Measurements from ENCODE around the gene KLF7.

KLF7 gene

GRCh38 chr2:207082619-207083018, 83.1 kb downstream of the KLF7 start:
- no peak for TF ChIP-seq CEBPB (IDR thresholded peaks at IDR 0.05)
- TF ChIP-seq NFIC (IDR thresholded peaks at IDR 0.05) = no peak
- TF ChIP-seq EP300 (IDR thresholded peaks at IDR 0.05; ENCODE audit: borderline replicate concordance) = no peak
- no peak for TF ChIP-seq CREB1 (IDR thresholded peaks at IDR 0.05; ENCODE audit: low read depth)
- TF ChIP-seq MAX (IDR thresholded peaks at IDR 0.05) = no peak
- no peak for TF ChIP-seq ZBTB7A (IDR thresholded peaks at IDR 0.05; ENCODE audit: low read depth)
- no peak for TF ChIP-seq TEAD4 (IDR thresholded peaks at IDR 0.05)

GRCh38 chr2:207078186-207078798, 87.5 kb downstream of the KLF7 start:
- TF ChIP-seq NFIC (IDR thresholded peaks at IDR 0.05) (no peak), EGR1 (IDR thresholded peaks at IDR 0.05) (no peak), FOXM1 (IDR thresholded peaks at IDR 0.05; ENCODE audit: borderline replicate concordance, low read depth) (no peak), TAF1 (IDR thresholded peaks at IDR 0.05; ENCODE audit: low read depth) (no peak), ZBTB7A (IDR thresholded peaks at IDR 0.05; ENCODE audit: low read depth) (no peak), TEAD4 (IDR thresholded peaks at IDR 0.05) (no peak), TCF12 (IDR thresholded peaks at IDR 0.05; ENCODE audit: low read depth) (no peak), USF1 (IDR thresholded peaks at IDR 0.05) (no peak), REST (IDR thresholded peaks at IDR 0.05; ENCODE audit: low read depth) (no peak), RAD21 (IDR thresholded peaks at IDR 0.05; ENCODE audit: low read depth) (no peak), EP300 (IDR thresholded peaks at IDR 0.05; ENCODE audit: borderline replicate concordance) (no peak), CEBPB (IDR thresholded peaks at IDR 0.05) (no peak), MAX (IDR thresholded peaks at IDR 0.05) (no peak), CREB1 (IDR thresholded peaks at IDR 0.05; ENCODE audit: low read depth) (no peak), YY1 (IDR thresholded peaks at IDR 0.05; ENCODE audit: low read depth) (no peak)

- no peak for TF ChIP-seq CEBPB (IDR thresholded peaks at IDR 0.05)
- no peak for TF ChIP-seq EP300 (IDR thresholded peaks at IDR 0.05; ENCODE audit: borderline replicate concordance)
- no peak for TF ChIP-seq NFIC (IDR thresholded peaks at IDR 0.05)
- TF ChIP-seq REST (IDR thresholded peaks at IDR 0.05; ENCODE audit: low read depth) = no peak
- no peak for TF ChIP-seq ZBTB7A (IDR thresholded peaks at IDR 0.05; ENCODE audit: low read depth)
- no peak for TF ChIP-seq EGR1 (IDR thresholded peaks at IDR 0.05)
- no peak for TF ChIP-seq FOXM1 (IDR thresholded peaks at IDR 0.05; ENCODE audit: borderline replicate concordance, low read depth)
- no peak for TF ChIP-seq TAF1 (IDR thresholded peaks at IDR 0.05; ENCODE audit: low read depth)
- no peak for TF ChIP-seq TCF12 (IDR thresholded peaks at IDR 0.05; ENCODE audit: low read depth)
- no peak for TF ChIP-seq MAX (IDR thresholded peaks at IDR 0.05)
- TF ChIP-seq YY1 (IDR thresholded peaks at IDR 0.05; ENCODE audit: low read depth) = no peak
- no peak for TF ChIP-seq RAD21 (IDR thresholded peaks at IDR 0.05; ENCODE audit: low read depth)
- TF ChIP-seq USF1 (IDR thresholded peaks at IDR 0.05) = no peak
- TF ChIP-seq TEAD4 (IDR thresholded peaks at IDR 0.05) = no peak
- no peak for TF ChIP-seq CREB1 (IDR thresholded peaks at IDR 0.05; ENCODE audit: low read depth)
These were observed 88.5 kb downstream of the KLF7 start for GRCh38 chr2:207077266-207077665.

GRCh38 chr2:207075456-207075855, 90.3 kb downstream of the KLF7 start:
- no peak for TF ChIP-seq TCF12 (IDR thresholded peaks at IDR 0.05; ENCODE audit: low read depth)
- no peak for TF ChIP-seq CREB1 (IDR thresholded peaks at IDR 0.05; ENCODE audit: low read depth)
- no peak for TF ChIP-seq USF1 (IDR thresholded peaks at IDR 0.05)
- no peak for TF ChIP-seq FOXM1 (IDR thresholded peaks at IDR 0.05; ENCODE audit: borderline replicate concordance, low read depth)
- TF ChIP-seq TEAD4 (IDR thresholded peaks at IDR 0.05) = no peak
- no peak for TF ChIP-seq MAX (IDR thresholded peaks at IDR 0.05)
- TF ChIP-seq CEBPB (IDR thresholded peaks at IDR 0.05) = no peak
- TF ChIP-seq RAD21 (IDR thresholded peaks at IDR 0.05; ENCODE audit: low read depth) = no peak
- no peak for TF ChIP-seq REST (IDR thresholded peaks at IDR 0.05; ENCODE audit: low read depth)
- TF ChIP-seq EP300 (IDR thresholded peaks at IDR 0.05; ENCODE audit: borderline replicate concordance) = no peak
- no peak for TF ChIP-seq EGR1 (IDR thresholded peaks at IDR 0.05)
- no peak for TF ChIP-seq YY1 (IDR thresholded peaks at IDR 0.05; ENCODE audit: low read depth)
- TF ChIP-seq TAF1 (IDR thresholded peaks at IDR 0.05; ENCODE audit: low read depth) = no peak
- no peak for TF ChIP-seq ZBTB7A (IDR thresholded peaks at IDR 0.05; ENCODE audit: low read depth)

Data from Ishikawa (cell line).